Central memory CD8-positive, alpha-beta T cell (primary cell): ENCODE measurements around the gene RRBP1.

ENCODE experiments used
- ATAC-seq: fragments of 150-1000 bp; cut with Tn5 transposase; replicated peaks from 2 replicates; pipeline ENCODE4 v1.10.0; 2022; ENCODE audit warnings: mild to moderate bottlenecking, moderate FRiP score, moderate number of reproducible peaks; ENCODE audit not compliant: poor library complexity, severe bottlenecking; ENCODE audit errors: extremely low read depth
- DNase-seq, 2 donors: peaks; one replicate each; pipeline ENCODE4 v3.0.0; 2021; ENCODE audit warnings: low spot score in 2 of 2
- H3K27ac Mint-ChIP-seq: one replicate; pipeline ENCODE4 v1.8.0; 2022; ENCODE audit warnings: low read depth, mild to moderate bottlenecking, moderate library complexity, mixed read lengths
- H3K27me3 Mint-ChIP-seq: one replicate; pipeline ENCODE4 v1.8.0; 2022; ENCODE audit warnings: mixed read lengths
- H3K36me3 Mint-ChIP-seq: one replicate; pipeline ENCODE4 v1.8.0; 2022; ENCODE audit warnings: mild to moderate bottlenecking, moderate library complexity, mixed read lengths; ENCODE audit not compliant: insufficient read depth
- H3K4me1 Mint-ChIP-seq: one replicate; pipeline ENCODE4 v1.8.0; 2022; ENCODE audit warnings: mixed read lengths
- H3K4me3 Mint-ChIP-seq: one replicate; pipeline ENCODE4 v1.8.0; 2022; ENCODE audit warnings: mild to moderate bottlenecking, moderate library complexity, mixed read lengths
- H3K9me3 Mint-ChIP-seq: one replicate; pipeline ENCODE4 v1.8.0; 2022; ENCODE audit warnings: mixed read lengths

Gene RRBP1

DNA sequence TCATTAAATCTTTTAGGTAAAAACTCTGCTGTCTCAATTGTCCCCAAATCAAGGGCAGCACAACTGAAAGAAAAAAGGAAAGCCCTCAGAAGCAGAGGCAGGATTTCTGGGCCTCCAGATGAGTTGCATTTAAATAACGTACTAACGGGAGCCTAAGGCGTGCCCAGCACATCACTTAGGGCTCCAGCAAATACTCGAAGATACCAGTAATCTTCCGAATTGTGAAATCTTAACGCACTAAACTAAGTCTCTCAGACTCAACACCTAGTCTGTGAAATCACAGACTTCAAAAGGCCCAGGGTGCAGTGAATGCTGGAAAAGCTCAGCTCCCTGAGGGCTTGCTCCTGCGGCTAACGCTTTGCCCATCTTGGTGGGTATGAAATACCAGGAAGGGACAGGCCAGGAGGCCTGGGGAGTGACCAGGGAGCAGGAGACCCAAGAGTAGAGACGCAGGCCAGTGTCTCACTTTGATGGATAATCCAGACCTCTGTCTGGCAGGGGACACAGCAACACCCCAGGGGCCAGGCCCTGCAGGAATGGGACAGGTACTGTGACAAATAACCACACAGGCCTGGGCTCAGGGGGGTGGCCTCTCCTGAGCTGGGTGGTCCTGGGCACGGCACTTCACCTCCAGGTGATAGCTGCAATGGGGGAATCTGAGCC, 36.4 kb downstream of the RRBP1 start:
- ATAC-seq (no peak), DNase-seq (no peak)
- H3K9me3 Mint-ChIP-seq: no peaks in the 10 kb centered on the region
- H3K36me3 Mint-ChIP-seq: no peaks in the 10 kb centered on the region
- H3K4me1 Mint-ChIP-seq: no peaks in the 10 kb centered on the region
- peak overlapping the region; percentile 27 for H3K27ac Mint-ChIP-seq
- H3K4me3 Mint-ChIP-seq: no peak overlapping the region
- H3K27me3 Mint-ChIP-seq: no peaks in the 10 kb centered on the region

DNA sequence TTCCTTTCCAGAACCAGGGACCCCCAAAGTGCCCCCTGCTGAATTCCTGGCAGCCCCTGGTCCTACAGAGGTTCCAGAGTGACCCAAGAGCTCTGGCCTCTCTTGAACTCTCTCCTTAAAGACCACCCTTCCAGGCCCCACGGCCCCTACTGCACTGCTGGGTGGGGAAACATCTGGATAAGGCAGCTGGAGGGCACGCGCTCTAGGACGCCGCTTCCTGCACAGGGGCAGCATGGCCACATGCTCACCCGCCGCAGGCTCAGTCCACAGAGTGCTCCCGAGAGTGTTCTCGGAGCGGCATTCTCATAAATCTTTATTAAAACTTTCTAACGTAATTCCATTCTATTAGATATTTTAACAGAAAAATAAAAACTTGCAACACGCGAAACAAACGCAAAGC, 37.0 kb downstream of the RRBP1 start:
- Mint-ChIP-seq H3K4me1 (peaks cover 3% of the 10 kb centered on the region), H3K27ac (peak overlapping the region; percentile 27), H3K4me3 (no peak overlapping the region), H3K9me3 (no peaks in the 10 kb centered on the region), H3K36me3 (peaks cover 2% of the 10 kb centered on the region), H3K27me3 (no peaks in the 10 kb centered on the region)
- DNase-seq: no peak
- ATAC-seq: no peak

DNA sequence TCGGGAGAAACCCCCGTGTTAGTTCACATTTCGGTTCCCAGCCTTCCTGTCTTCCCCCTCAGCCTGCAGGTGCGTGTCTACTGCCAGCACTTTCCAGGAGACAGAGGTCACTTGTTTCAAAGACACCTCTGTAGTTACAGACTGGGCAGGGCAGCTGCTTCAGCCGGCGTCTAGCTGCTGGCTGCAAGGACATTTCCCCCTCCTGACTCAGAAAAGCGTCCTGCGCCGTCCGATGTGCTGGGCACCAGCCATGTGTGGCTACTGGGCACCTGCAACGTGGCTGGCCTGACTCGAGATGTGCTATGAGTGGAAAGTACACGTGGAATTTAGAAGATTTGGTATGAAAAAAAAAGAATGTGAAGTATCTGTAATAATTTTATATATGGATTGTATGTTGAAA, 37.6 kb downstream of the RRBP1 start:
- DNase-seq: no peak
- H3K27me3 Mint-ChIP-seq: no peaks in the 10 kb centered on the region
- H3K36me3 Mint-ChIP-seq: peaks cover 2% of the 10 kb centered on the region
- H3K4me1 Mint-ChIP-seq: peaks cover 5% of the 10 kb centered on the region
- H3K27ac Mint-ChIP-seq: no peak overlapping the region
- ATAC-seq: no peak
- no peaks in the 10 kb centered on the region for H3K9me3 Mint-ChIP-seq
- H3K4me3 Mint-ChIP-seq: no peak overlapping the region

DNA sequence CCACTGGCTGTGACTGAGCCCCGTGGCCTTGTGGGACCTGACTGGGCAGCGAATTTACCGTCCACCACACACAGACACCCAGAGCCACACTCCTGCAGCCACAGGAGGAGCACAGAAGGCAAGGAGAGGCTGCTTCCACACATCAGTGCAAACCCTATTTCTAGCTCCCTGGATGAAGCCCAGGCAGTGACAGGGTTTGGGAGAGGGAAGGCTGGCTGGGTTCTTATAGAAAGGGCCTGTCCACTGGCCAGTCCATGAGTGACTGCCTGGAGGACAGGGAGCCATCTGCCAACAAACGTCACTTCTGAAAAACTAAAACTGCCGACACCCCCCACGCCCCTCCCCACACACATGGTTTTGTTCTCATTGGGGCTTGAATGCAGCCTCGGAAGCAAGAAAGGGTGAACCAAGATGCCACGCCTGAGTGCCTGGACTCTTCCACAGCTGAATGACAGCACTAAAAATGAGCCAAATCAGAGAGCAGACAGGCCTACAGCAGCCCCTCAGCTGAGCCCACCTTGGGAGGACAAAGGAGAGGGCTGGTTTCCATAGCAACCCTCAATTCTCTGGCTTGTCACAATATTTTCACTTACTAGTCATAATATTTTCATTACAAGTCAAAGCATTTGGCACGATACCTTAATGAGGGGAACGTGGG, 38.4 kb downstream of the RRBP1 start:
- DNase-seq (no peak), ATAC-seq (no peak)
- Mint-ChIP-seq H3K36me3 (peaks cover 2% of the 10 kb centered on the region), H3K27me3 (no peaks in the 10 kb centered on the region), H3K4me1 (peaks cover 5% of the 10 kb centered on the region), H3K4me3 (no peak overlapping the region), H3K9me3 (no peaks in the 10 kb centered on the region), H3K27ac (no peak overlapping the region)

DNA sequence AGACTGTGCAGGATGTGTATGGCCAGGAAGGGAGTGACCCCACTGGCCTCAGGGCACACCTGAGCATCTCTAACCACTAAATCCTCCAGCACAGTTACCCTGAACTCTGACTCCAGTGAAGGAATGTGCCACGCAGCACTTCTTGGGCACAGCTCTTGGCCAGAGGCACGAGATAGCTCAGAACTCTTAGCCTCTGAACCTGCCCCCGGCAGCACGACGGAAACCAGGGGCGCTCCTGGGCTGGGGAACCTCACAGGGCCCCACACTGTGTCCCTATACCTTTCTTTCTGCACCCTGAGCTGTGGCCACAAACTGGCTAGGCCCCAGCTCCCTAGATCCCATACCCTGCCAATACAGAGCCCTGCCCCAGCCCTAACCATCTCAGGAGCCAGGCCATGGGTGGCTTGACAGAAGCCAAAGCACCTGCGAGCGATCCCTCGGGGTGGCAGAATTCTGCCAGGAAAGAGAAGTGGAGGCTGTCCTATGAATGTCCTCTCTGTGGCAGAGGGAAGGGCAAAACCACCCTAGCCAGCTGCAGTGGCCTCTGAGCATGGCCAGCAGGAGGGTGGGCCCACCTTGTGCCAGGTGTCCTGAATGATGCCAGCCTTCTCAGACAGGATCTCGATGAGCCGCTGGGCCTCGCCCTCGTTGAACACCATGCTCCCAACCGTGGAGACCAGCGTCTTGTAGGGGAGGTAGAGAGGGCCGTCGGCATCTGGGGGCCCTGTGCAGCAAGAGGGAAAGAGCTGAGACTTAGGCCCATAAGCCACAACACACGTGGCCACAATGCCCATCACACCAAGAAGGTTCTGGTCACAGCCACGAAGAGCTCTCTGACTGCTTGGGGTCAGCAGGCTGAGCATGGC, 39.4 kb downstream of the RRBP1 start:
- Mint-ChIP-seq H3K27ac (no peak overlapping the region), H3K27me3 (no peaks in the 10 kb centered on the region), H3K36me3 (peaks cover 4% of the 10 kb centered on the region), H3K9me3 (no peaks in the 10 kb centered on the region), H3K4me3 (no peak overlapping the region), H3K4me1 (peaks cover 5% of the 10 kb centered on the region)
- DNase-seq (no peak), ATAC-seq (no peak)

DNA sequence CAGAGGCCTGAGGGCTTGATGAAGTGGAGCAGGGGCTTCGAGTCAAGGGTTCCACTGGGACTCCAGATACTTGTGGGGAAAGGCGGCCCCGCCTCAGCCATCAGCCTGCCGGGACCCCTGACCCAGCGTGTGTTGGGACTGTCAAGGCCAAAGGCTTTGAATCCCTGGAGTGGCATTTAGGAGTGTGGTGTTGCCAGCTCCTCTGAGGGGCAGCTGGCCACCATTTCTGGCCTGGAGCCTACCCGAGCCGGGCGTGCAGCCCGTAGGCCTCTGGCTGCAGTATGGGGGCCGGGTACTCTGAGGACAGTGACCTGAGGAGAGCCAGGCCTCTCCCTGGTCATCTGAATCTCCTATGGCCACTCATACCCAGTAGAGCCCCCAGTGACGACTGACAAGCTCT, 40.0 kb downstream of the RRBP1 start:
- Mint-ChIP-seq H3K27me3 (no peaks in the 10 kb centered on the region), H3K4me1 (peaks cover 5% of the 10 kb centered on the region), H3K4me3 (no peak overlapping the region), H3K36me3 (peaks cover 4% of the 10 kb centered on the region), H3K27ac (no peak overlapping the region), H3K9me3 (no peaks in the 10 kb centered on the region)
- no peak for ATAC-seq
- DNase-seq: no peak

DNA sequence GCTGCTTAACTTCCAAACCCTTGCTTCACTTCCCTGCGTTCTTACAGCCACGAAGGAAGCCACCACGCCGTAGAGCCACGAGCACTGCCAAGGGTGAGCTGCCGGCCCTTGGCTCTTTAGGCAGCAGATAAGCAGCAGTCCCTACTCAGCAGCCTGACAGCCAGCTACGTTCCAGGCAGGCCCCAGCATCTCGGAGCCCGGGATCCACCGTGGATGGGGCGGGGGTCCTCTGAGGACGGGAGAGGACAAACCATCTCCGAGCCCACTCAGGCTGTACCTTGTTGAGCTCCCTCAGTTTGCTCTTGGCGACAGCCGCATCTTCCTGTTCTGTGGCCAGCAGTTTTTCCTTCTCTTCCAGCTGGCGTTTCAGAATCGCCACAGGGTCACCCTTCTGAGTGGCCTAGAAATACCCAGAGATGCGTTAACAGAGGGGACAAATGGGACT, 40.5 kb downstream of the RRBP1 start:
- Mint-ChIP-seq H3K36me3 (peaks cover 4% of the 10 kb centered on the region), H3K9me3 (no peaks in the 10 kb centered on the region), H3K4me1 (peaks cover 5% of the 10 kb centered on the region), H3K27me3 (no peaks in the 10 kb centered on the region), H3K27ac (no peak overlapping the region), H3K4me3 (no peak overlapping the region)
- no peak for ATAC-seq
- DNase-seq: no peak

DNA sequence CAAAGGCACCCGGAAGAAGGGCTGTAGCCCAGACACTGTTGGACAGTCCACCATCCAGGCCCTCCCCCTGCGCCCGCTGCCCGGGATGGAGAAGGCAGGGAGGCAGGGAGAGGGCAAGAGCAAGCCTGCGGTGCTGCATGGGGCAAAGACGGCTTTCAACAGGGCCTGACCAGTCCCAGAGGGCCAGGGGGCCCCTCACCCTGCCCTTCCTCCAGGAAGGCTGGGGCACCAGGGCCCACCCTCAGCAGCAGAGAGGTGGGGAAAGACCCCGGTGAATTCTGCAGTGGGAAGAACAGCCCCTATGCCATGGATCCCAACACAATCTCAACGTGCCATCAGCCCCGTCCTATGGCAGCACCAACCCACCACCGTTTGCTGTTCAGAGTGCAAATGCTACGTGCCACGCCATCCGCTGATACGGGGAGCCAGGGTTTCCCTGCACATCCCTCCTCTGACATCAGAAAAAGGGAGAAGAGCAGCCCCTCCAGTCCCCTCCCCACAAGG, 41.1 kb downstream of the RRBP1 start:
- H3K4me1 Mint-ChIP-seq: peaks cover 5% of the 10 kb centered on the region
- DNase-seq: no peak
- H3K27me3 Mint-ChIP-seq: no peaks in the 10 kb centered on the region
- no peak overlapping the region for H3K27ac Mint-ChIP-seq
- no peak for ATAC-seq
- no peak overlapping the region for H3K4me3 Mint-ChIP-seq
- no peaks in the 10 kb centered on the region for H3K9me3 Mint-ChIP-seq
- peaks cover 4% of the 10 kb centered on the region for H3K36me3 Mint-ChIP-seq

DNA sequence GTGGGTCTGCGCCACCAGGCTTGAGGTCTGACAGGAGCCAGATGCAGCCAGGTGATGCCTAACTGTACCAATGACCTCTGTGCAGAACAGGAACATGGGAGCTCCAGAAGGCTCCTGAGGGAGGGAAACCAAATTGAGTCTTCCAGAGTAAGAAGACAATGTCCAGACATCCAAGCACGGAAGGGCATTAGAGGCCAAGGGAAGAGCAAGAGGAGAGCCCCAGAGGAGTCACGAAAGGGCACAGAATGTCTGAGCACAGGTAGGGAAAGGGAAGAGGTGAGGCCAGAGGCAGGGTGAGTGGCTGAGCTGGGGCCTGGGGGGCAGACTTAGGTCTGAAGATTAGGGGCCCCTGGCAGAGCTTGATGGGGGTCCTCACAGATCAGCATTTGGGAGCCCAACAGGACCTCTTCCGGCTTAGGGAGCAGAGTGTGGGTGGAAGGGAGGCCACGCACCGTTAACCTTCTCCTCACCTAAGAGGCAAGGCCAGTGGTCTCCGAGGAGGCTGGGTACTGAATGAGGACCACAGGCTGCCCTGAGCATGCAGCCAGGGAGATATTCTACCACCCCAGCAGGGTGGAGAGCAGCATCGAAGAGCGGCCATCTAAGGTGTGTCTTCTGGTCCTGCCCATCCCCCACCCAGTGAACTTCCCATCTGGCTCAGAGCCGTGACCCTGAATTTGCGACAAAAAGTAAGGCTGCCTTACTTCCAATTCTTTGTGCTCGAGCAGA, 41.7 kb downstream of the RRBP1 start:
- no peak overlapping the region for H3K27ac Mint-ChIP-seq
- H3K4me3 Mint-ChIP-seq: no peak overlapping the region
- no peak for ATAC-seq
- peaks cover 5% of the 10 kb centered on the region for H3K4me1 Mint-ChIP-seq
- H3K27me3 Mint-ChIP-seq: no peaks in the 10 kb centered on the region
- no peaks in the 10 kb centered on the region for H3K9me3 Mint-ChIP-seq
- H3K36me3 Mint-ChIP-seq: peaks cover 6% of the 10 kb centered on the region
- DNase-seq: no peak

DNA sequence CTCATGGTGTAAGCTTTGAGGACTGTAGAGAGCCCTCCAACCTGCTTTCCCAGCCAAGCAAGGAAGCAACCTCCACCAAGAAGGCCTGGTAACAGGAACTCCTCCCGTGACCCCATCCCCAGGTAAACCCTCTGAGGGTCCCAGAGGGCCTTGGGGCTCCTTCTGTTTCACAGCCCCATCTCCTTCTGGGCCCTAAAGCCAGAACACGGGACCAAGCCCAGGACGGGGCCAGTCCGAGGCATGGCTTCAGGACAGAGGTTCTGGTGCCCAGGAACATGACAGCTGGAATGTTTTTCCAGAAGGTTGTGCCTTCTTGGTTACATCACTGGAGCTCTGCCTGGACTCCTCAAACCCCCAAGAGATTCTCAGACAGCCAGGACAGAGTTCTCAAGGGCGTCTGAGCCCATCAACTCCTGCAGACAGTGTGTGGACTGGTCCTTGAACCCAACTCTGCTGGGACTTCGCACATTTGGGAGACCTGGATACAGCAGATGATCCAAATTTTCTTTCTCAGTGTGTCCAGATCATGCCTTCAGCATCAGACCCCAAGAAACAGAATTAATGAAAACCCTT, 43.1 kb downstream of the RRBP1 start:
- Mint-ChIP-seq H3K9me3 (no peaks in the 10 kb centered on the region), H3K36me3 (peaks cover 8% of the 10 kb centered on the region), H3K4me3 (no peak overlapping the region), H3K4me1 (peaks cover 5% of the 10 kb centered on the region), H3K27ac (no peak overlapping the region), H3K27me3 (no peaks in the 10 kb centered on the region)
- ATAC-seq: no peak
- DNase-seq: no peak

DNA sequence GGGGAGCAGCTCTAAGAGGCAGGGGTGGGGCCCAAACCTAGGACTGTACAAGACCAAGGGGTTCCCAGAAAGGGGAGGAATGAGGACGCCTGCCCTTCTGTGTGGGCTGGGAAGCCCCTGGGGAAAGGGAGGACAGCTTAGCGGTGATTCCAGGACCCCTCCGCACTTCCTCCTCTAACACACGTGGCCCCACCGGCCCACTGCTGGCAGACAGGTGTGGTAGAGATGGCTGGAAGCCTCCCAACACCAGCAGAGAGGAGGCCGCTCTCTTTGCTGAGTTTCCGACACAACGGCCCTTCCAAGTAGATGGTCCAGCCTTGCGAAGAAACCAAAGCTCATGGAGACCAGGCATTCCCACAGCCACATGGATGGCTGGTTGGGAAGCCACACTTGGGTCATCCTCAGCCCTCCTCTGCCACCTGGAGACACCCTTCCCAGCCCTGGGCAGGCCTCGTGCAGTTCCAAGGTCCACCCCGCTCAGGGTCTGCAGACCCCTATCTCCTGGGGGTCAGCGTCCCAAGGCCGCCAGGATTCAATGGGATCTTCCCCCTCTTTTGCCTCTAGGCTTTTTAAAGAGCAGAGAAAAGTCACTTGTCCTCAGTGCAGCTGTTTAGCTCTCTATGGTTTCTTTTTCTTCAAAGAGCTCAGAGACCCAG, 43.9 kb downstream of the RRBP1 start:
- Mint-ChIP-seq H3K4me1 (peaks cover 5% of the 10 kb centered on the region), H3K27ac (no peak overlapping the region), H3K27me3 (no peaks in the 10 kb centered on the region), H3K9me3 (no peaks in the 10 kb centered on the region), H3K36me3 (peaks cover 8% of the 10 kb centered on the region), H3K4me3 (no peak overlapping the region)
- no peak for DNase-seq
- ATAC-seq: no peak

DNA sequence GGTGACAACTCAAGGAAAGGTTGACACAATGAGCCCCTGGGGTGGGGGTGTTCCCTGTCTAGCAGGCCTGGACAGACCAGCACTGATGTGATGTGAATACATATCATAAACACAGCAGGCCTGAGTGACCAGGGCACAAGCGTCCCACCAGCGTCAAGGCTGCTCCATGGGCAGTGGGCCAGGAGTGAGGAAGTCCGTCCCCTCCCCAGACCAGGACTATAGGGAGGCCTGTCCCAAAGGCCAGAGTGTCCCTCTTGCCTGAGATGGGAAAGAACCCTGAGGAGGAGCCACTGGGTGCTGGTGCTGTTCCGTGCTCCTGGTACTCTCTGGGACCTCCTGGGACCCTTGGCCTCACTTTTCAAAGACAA, 44.6 kb downstream of the RRBP1 start:
- H3K9me3 Mint-ChIP-seq: no peaks in the 10 kb centered on the region
- ATAC-seq (no peak), DNase-seq (no peak)
- H3K4me3 Mint-ChIP-seq: no peak overlapping the region
- H3K4me1 Mint-ChIP-seq: peaks cover 5% of the 10 kb centered on the region
- no peaks in the 10 kb centered on the region for H3K27me3 Mint-ChIP-seq
- no peak overlapping the region for H3K27ac Mint-ChIP-seq
- peaks cover 8% of the 10 kb centered on the region for H3K36me3 Mint-ChIP-seq
